B cell (primary cell): ENCODE measurements around the gene TNNI3K. TPM values are rescaled to one million over a fixed set of nuclear protein-coding genes. Genes with fewer than 3 reads are reported as not detected.

Experiments used
- ATAC-seq: fragments of 200-7000 bp; cut with Tn5 transposase; one replicate; pipeline ENCODE4 v1.10.0; 2021; ENCODE audit warnings: low read depth, mild to moderate bottlenecking, moderate number of reproducible peaks, moderate library complexity
- CTCF ChIA-PET: fragments of 350-600 bp; sonication (Branson Sonifier 250); formaldehyde crosslinking; loops from one replicate; lab custom pipeline; 2021; ENCODE audit warnings: antibody characterized with exemption, inconsistent platforms; lab: Charles Lee
- POLR2A ChIA-PET: fragments of 350-600 bp; sonication (Branson Sonifier 250); formaldehyde crosslinking; loops from one replicate; lab custom pipeline; 2021; ENCODE audit warnings: antibody characterized with exemption; lab: Charles Lee
- DNase-seq: peaks from one replicate; pipeline ENCODE4 v3.0.0; 2013
- H2AFZ ChIP-seq: 2 replicates; pipeline ENCODE4 v1.6.1; 2012; ENCODE audit warnings: mild to moderate bottlenecking, low read depth, low read length; ENCODE audit not compliant: insufficient read depth, poor library complexity, severe bottlenecking
- H3K27ac ChIP-seq, 2 donors: 1 replicate in 1 of 2; 2 replicates in 1 of 2; pipeline ENCODE4 v1.5.1; 2012 to 2013; ENCODE audit warnings: low read length in 2 of 2, mild to moderate bottlenecking in 2 of 2, moderate library complexity in 1 of 2
- H3K27me3 ChIP-seq, 4 experiments: fragments of 200-600 bp in 1 of 4; sonication (generic) in 1 of 4; replicated peaks in 1 of 4; 1 replicate in 2 of 4; 2 replicates in 2 of 4; pipeline versions ENCODE4 v1.6.1 to v1.7.0; 2013 to 2016; ENCODE audit warnings: low read length in 3 of 4, mild to moderate bottlenecking in 2 of 4, mixed read lengths in 1 of 4, moderate library complexity in 1 of 4; ENCODE audit not compliant: insufficient read depth in 4 of 4, control insufficient read depth in 3 of 4; ENCODE audit errors: control extremely low read depth in 1 of 4
- H3K36me3 ChIP-seq, 2 experiments: replicated peaks in 1 of 2; 1 replicate in 1 of 2; 2 replicates in 1 of 2; pipeline versions ENCODE4 v1.6.1 to v1.7.1; 2013; ENCODE audit warnings: low read length in 1 of 2; ENCODE audit not compliant: insufficient read depth in 2 of 2, control insufficient read depth in 1 of 2; ENCODE audit errors: control extremely low read depth in 1 of 2, extremely low read depth in 1 of 2
- H3K4me1 ChIP-seq, 2 donors: fragments of 200-600 bp in 1 of 2; sonication (generic) in 1 of 2; 1 replicate in 1 of 2; 2 replicates in 1 of 2; pipeline versions ENCODE4 v1.5.1 to v1.6.1; 2013 to 2017; ENCODE audit warnings: low read length in 2 of 2; ENCODE audit not compliant: control insufficient read depth in 2 of 2, insufficient read depth in 2 of 2
- H3K4me2 ChIP-seq: replicated peaks from 2 replicates; pipeline ENCODE3; 2012; ENCODE audit warnings: mild to moderate bottlenecking, low read depth, low read length; ENCODE audit not compliant: poor library complexity, severe bottlenecking
- H3K4me3 ChIP-seq, 5 experiments: fragments of 200-600 bp in 1 of 5; sonication (generic) in 1 of 5; 1 replicate in 3 of 5; 2 replicates in 2 of 5; pipeline versions ENCODE4 v1.5.1 to v1.7.0; 2011 to 2016; ENCODE audit warnings: low read length in 4 of 5, mild to moderate bottlenecking in 4 of 5, low read depth in 2 of 5, control low read depth in 1 of 5, moderate library complexity in 1 of 5; ENCODE audit not compliant: insufficient read depth in 1 of 5; ENCODE audit errors: control extremely low read depth in 1 of 5, extremely low read depth in 1 of 5
- H3K79me2 ChIP-seq: fragments of 200-600 bp; sonication (generic); one replicate; pipeline ENCODE4 v1.6.0; 2016; ENCODE audit warnings: low read length; ENCODE audit not compliant: control insufficient read depth, insufficient read depth
- H3K9ac ChIP-seq: fragments of 200-600 bp; sonication (generic); 2 replicates; pipeline ENCODE4 v1.6.1; 2017; ENCODE audit warnings: mild to moderate bottlenecking, low read length, moderate library complexity
- H3K9me3 ChIP-seq, 3 donors: one replicate each; pipeline versions ENCODE4 v1.6.1 to v1.7.1; 2013; ENCODE audit warnings: low read length in 2 of 3; ENCODE audit not compliant: control insufficient read depth in 2 of 3, insufficient read depth in 1 of 3; ENCODE audit errors: control extremely low read depth in 1 of 3
- H4K20me1 ChIP-seq: 2 replicates; pipeline ENCODE4 v1.6.0; 2012; ENCODE audit warnings: mild to moderate bottlenecking, low read length; ENCODE audit not compliant: insufficient read depth, control insufficient read depth, poor library complexity, severe bottlenecking
- H3K27ac Mint-ChIP-seq: one replicate; pipeline ENCODE4 v1.8.0; 2021; ENCODE audit warnings: mixed read lengths
- H3K27me3 Mint-ChIP-seq: one replicate; pipeline ENCODE4 v1.8.0; 2021; ENCODE audit warnings: mixed read lengths
- H3K4me1 Mint-ChIP-seq: one replicate; pipeline ENCODE4 v1.8.0; 2021; ENCODE audit warnings: mixed read lengths
- H3K4me3 Mint-ChIP-seq: one replicate; pipeline ENCODE4 v1.8.0; 2021; ENCODE audit warnings: mixed read lengths
- H3K9me3 Mint-ChIP-seq: one replicate; pipeline ENCODE4 v1.8.0; 2022; ENCODE audit warnings: mixed read lengths; ENCODE audit not compliant: insufficient read depth
- EZH2 ChIP-seq: IDR thresholded peaks from 2 replicates; pipeline ENCODE4 v1.6.1; 2012; ENCODE audit warnings: borderline replicate concordance, low read depth, mild to moderate bottlenecking, moderate library complexity, low read length; ENCODE audit not compliant: insufficient read depth, poor library complexity, severe bottlenecking
- WGBS: methylation state at CpG from one replicate; pipeline ENCODE4 v1.1.5; 2013; ENCODE audit warnings: missing lambda C conversion rate; ENCODE audit not compliant: insufficient coverage; 5-methylcytosine and 5-hydroxymethylcytosine counted together
- intact Hi-C: fragments of 100-400 bp; cut with micrococcal nuclease; formaldehyde crosslinking; loops from one replicate; pipeline ENCODE4 v1.10.0; 2022
- polyA plus RNA-seq: library from polyadenylated mRNA; depleted of rRNA; stranded (reverse); fragments of >200 nt; gene quantifications from 2 replicates; pipeline ENCODE4 v1.2.3, GENCODE V29; 2012
- total RNA-seq, 2 donors: library from RNA; stranded (reverse); fragments of 120-200 nt in 1 of 2; gene quantifications; 1 replicate in 1 of 2; 2 replicates in 1 of 2; pipeline versions ENCODE4 v1.2.3 to v1.2.4, GENCODE V29; 2013 to 2022
- TF ChIP-seq, protein P1 (sequence below): fragments of 200-600 bp; IDR thresholded peaks from one replicate; pipeline ENCODE4 v1.8.0; 2022; ENCODE audit warnings: antibody characterized with exemption, mild to moderate bottlenecking

Gene TNNI3K
- total and polyA plus RNA-seq, 2 donors (not counting 1 experiment from before 2014, with no cell fraction given), result 0.52 to 3.1 TPM

DNA sequence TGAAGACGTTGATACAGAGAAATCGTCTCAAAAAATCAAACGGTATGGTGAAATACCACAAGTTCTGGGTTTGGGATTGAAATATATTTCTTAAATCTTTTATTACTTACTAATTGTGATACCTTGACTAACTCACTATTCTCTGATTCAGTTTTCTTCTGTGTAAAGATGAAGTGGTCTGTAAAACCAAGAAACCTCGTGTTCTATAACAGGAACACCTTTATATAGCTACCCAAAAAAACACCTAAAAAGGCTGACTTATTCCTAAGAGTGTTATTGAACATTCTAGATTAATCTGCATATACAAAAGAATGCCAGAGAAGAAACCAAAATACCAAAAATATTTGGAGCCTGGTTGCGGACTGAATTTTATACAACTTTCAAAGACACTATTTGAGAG is 37.9 kb upstream of the TNNI3K start:
- H3K4me2 ChIP-seq, result peak overlapping the region; percentile 80
- no peaks in the 10 kb centered on the region for H3K9me3 Mint-ChIP-seq
- H3K4me3 ChIP-seq, result peak overlapping the region in 4 of 5 experiments; percentile 58 to 95 (median 76)
- intact Hi-C loops, result loop anchor here (5.0 to 10.0 kb wide), 2 partner anchors 1528 to 1590 kb away; partner anchors contain the start of genes ACADM and RABGGTB
- H3K27ac Mint-ChIP-seq, result peak overlapping the region; percentile 96
- H3K4me1 ChIP-seq, result peaks cover 8 to 16% of the 10 kb centered on the region in 2 donors
- ATAC-seq (no peak), DNase-seq (no peak)
- no peaks in the 10 kb centered on the region for H3K27me3 Mint-ChIP-seq
- H3K9me3 ChIP-seq, result no peaks in the 10 kb centered on the region
- CTCF ChIA-PET, result no interaction called here
- no peaks in the 10 kb centered on the region for H3K27me3 ChIP-seq
- H4K20me1 ChIP-seq, result no peaks in the 10 kb centered on the region
- WGBS, result no CpG with 5 or more reads among the region's 5 CpGs
- peaks cover 24% of the 10 kb centered on the region for H3K4me1 Mint-ChIP-seq
- H3K4me3 Mint-ChIP-seq, result peak overlapping the region; percentile 93
- H3K27ac ChIP-seq, result peak overlapping the region; percentile 77 to 85
- H3K9ac ChIP-seq, result peak overlapping the region; percentile 91
- no peak for TF ChIP-seq EZH2
- TF ChIP-seq, protein P1, sequence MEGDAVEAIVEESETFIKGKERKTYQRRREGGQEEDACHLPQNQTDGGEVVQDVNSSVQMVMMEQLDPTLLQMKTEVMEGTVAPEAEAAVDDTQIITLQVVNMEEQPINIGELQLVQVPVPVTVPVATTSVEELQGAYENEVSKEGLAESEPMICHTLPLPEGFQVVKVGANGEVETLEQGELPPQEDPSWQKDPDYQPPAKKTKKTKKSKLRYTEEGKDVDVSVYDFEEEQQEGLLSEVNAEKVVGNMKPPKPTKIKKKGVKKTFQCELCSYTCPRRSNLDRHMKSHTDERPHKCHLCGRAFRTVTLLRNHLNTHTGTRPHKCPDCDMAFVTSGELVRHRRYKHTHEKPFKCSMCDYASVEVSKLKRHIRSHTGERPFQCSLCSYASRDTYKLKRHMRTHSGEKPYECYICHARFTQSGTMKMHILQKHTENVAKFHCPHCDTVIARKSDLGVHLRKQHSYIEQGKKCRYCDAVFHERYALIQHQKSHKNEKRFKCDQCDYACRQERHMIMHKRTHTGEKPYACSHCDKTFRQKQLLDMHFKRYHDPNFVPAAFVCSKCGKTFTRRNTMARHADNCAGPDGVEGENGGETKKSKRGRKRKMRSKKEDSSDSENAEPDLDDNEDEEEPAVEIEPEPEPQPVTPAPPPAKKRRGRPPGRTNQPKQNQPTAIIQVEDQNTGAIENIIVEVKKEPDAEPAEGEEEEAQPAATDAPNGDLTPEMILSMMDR, result no peak
- peak overlapping the region; percentile 97 for H2AFZ ChIP-seq
- POLR2A ChIA-PET, result no interaction called here
- no peaks in the 10 kb centered on the region for H3K79me2 ChIP-seq
- H3K36me3 ChIP-seq, result peaks cover 2 to 9% of the 10 kb centered on the region in 2 experiments
